DMS79 (cell line): Measurements from ENCODE around the gene PHF20.
"Not testable (repeated sequence)": the region's sequence is repeated elsewhere in the genome, so short reads cannot be mapped to it uniquely, and the experiment has no call there.

Experiments
- DNase-seq: peaks from one replicate; lab custom pipeline; 2025; lab: John Stamatoyannopoulos, UW

Gene PHF20

GRCh38 chr20:35771689-35772562 is at the start of gene PHF20:
PHF20 (plus strand) TSS chr20:35772015; CDS start chr20:35801523, 29,508 bp downstream.
- peak; percentile 64 for DNase-seq

- not testable (repeated sequence) for DNase-seq
These were observed 48.6 kb upstream of the PHF20 start for GRCh38 chr20:35723275-35723639.

- not testable (repeated sequence) for DNase-seq
These were observed 48.0 kb upstream of the PHF20 start for GRCh38 chr20:35723652-35724320.

GRCh38 chr20:35724321-35725230 is 47.2 kb upstream of the PHF20 start:
- no peak for DNase-seq

GRCh38 chr20:35726842-35727711 is 44.7 kb upstream of the PHF20 start:
- DNase-seq: no peak

GRCh38 chr20:35729283-35729807 is 42.5 kb upstream of the PHF20 start:
- DNase-seq: no peak

- DNase-seq: no peak
These were observed 41.8 kb upstream of the PHF20 start for GRCh38 chr20:35729836-35730582.

GRCh38 chr20:35730583-35731468 is 41.0 kb upstream of the PHF20 start:
- no peak for DNase-seq

- DNase-seq: no peak
These were observed 40.4 kb upstream of the PHF20 start for GRCh38 chr20:35731469-35731788.

GRCh38 chr20:35731862-35732643 is 39.8 kb upstream of the PHF20 start:
- no peak for DNase-seq

- no peak for DNase-seq
These were observed 39.2 kb upstream of the PHF20 start for GRCh38 chr20:35732644-35732982.

GRCh38 chr20:35734374-35734773 is 37.4 kb upstream of the PHF20 start:
- no peak for DNase-seq

GRCh38 chr20:35734777-35735649 is 36.8 kb upstream of the PHF20 start:
- DNase-seq: no peak

GRCh38 chr20:35735826-35736470 is 35.9 kb upstream of the PHF20 start:
- DNase-seq: no peak

GRCh38 chr20:35737865-35738333 is 33.9 kb upstream of the PHF20 start:
- no peak for DNase-seq

GRCh38 chr20:35738410-35739179 is 33.2 kb upstream of the PHF20 start:
- DNase-seq: no peak
